Vagina (tissue), 2 donors: Measurements from ENCODE around the gene STRIT1.

ENCODE experiments used
- CTCF ChIP-seq, 3 experiments: fragments of 450-650 bp in 2 of 3; fragments of 200-600 bp in 1 of 3; sonication (generic) in 1 of 3; IDR thresholded peaks; one replicate each; pipeline ENCODE4 v1.5.1; 2017 to 2019; ENCODE audit warnings: antibody characterized with exemption in 3 of 3, mild to moderate bottlenecking in 2 of 3, moderate library complexity in 2 of 3
- POLR2A ChIP-seq, 2 donors: fragments of 450-650 bp; IDR thresholded peaks; one replicate each; pipeline ENCODE4 v1.6.1; 2017; ENCODE audit warnings: antibody characterized with exemption in 2 of 2, mild to moderate bottlenecking in 2 of 2, moderate library complexity in 2 of 2
- POLR2AphosphoS5 ChIP-seq, 2 donors: sonication (generic); formaldehyde crosslinking; IDR thresholded peaks; one replicate each; pipeline ENCODE4 v1.9.0; 2017; ENCODE audit warnings: antibody characterized with exemption in 2 of 2, mild to moderate bottlenecking in 2 of 2, low read depth in 1 of 2; ENCODE audit not compliant: insufficient read depth in 1 of 2

DNA sequence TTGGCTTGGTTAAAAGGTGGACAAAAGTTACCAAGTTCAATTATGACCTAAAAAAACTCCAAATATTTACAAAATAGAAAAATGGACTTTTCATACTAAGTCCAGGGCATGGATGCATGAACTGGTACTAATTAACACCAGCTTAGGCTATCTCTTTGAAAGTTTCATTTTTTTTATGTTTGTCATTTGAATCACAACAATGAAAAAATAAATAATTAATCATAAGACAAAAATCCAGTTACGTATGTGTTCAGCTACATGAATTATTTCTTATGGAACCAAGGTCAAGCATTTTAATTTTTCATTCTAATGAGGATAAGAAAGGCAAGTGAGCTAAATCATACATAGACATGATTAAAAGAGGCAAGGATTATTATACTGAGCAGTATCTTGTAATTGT is 23.7 kb upstream of the STRIT1 start:
- TF ChIP-seq POLR2A (IDR thresholded peaks at IDR 0.05) (no peak), CTCF (IDR thresholded peaks at IDR 0.05) (no peak), POLR2AphosphoS5 (IDR thresholded peaks at IDR 0.05; ENCODE audit: insufficient read depth in 1 of 2, low read depth in 1 of 2) (no peak)
